Superior temporal gyrus (tissue), 1 donor: ENCODE results near the gene CRKL.
"Not testable (repeated sequence)": the region's sequence is repeated elsewhere in the genome, so short reads cannot be mapped to it uniquely, and the experiment has no call there.

ENCODE experiments used
- DNase-seq: peaks from one replicate; pipeline ENCODE4 v3.0.0-alpha.2; 2016; ENCODE audit errors: extremely low spot score

CRKL gene

DNA sequence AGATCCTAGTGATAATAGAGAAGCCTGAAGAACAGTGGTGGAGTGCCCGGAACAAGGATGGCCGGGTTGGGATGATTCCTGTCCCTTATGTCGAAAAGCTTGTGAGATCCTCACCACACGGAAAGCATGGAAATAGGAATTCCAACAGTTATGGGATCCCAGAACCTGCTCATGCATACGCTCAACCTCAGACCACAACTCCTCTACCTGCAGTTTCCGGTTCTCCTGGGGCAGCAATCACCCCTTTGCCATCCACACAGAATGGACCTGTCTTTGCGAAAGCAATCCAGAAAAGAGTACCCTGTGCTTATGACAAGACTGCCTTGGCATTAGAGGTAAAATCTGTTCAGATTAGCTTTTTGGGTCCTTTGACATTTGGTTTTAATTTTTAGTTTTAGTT is 16.7 kb downstream of the CRKL start:
- no peak for DNase-seq

DNA sequence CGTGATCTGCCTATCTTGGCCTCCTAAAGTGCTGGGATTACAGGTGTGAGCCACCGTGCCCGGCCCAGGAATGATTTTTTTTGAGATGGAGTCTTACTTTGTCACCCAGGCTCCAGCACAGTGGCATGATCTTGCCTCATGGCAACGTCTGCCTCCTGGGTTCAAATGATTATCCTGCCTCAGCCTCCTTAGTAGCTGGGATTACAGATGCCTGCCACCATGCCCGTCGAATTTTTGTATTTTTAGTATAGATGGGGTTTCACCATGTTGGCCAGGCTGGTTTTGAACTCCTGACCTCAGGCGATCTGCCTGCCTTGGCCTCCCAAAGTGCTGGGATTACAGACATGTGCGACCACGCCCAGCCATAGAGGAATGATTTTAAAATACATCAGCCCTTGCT is 17.8 kb downstream of the CRKL start:
- not testable (repeated sequence) for DNase-seq

DNA sequence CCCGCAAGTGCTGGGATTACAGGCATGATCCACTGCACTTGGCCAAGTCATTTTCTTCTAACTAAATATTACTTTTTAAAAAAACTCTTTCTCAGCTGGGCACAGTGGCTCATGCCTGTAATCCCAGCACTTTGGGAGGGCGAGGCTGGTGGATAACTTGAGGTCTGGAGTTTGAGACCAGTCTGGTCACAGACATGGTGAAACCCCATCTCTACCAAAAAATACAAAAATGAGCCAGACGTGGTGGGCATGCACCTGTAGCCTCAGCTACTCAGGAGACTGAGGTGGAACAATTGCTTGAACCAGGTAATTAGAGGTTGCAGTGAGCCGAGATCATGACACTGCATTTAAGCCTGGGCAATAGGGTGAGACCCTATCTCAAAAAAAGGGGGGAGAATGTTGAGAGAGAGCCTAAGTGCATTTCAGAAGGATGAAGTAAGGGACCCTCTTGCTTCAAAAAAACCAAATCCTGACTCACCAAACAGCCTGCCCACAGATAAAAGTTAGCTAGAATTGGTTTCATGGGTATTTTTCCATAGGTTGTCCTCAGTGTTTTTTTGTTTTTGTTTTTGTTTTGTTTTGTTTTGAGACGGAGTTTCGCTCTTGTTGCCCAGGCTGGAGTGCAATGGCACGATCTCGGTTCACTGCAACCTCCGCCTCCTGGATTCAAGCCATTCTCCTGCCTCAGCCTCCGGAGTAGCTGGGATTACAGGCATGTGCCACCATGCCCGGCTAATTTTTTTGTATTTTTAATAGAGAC is 18.8 kb downstream of the CRKL start:
- DNase-seq: not testable (repeated sequence)

DNA sequence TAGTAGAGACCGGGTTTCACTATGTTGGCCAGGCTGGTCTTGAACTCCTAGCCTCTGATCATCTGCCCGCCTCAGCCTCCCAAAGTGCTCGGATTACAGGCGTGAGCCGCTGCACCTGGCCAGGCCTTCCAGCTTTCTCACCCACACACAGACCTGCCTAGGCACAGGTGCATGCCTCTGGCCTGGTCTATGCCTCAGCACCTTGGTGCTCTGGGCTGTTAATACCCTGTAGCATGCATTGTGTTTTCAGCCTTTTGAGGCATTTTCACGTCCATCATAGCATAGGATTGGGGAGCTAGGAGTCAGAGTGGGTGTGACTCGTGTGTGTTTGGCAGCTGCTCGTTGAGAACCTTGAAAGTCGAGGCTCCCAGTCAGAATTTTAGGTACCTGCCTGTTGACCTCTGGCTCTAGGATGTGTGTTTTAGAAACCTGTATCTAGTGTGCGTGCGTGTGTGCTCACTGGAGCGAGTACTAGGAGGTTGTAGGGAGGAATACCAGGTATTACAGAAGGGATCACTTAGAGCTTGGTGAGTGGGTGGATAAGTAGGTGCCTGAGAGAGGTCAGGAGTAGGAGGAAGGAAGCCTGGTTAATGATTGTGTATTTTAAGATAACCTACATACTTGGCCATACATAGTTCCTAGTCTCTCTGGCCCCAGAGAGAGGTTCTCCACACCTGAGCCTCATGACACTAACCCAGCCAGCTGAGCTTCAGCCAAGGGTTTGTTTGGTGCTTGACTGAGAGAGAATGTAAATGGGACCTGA is 20.0 kb downstream of the CRKL start:
- no peak for DNase-seq

DNA sequence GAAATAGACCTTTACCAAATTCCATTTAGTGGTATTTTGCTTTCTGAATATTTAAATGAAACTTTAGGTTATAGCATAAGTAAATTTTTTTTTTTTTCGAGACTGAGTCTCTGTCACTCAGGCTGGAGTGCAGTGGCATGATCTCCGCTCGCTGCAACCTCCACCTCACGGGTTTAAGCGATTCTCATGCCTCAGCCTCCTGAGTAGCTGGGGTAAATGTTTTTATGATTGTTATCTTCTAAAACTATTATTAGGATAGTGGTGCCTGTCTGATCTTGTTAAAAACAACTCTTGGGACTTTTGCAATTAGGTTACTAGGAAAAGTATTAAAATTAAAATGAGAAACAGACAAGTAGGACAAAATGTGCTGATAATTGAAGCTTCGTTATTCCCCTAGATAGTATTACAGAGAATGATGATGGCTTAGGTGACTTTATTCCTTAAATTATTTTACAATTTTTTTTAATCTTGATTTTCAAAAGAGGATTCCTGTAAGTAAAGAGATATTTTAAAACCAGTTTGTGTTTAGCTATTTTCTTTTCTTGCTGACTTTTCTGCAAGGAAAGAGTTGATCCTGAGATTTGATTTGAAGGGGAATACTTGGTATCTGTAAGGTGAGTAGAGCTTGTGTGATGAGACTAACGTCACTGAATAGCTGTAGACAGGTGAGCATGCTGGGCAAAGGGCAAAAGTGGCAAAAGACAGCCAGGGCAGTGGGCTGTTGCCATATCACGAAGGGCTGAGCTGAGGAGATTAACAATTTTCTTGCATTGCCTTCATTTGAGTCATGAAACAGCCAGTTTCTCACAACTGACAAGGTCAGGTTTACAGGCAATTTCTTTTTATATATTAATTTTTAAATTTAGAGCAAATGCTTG is 20.8 kb downstream of the CRKL start:
- no peak for DNase-seq

DNA sequence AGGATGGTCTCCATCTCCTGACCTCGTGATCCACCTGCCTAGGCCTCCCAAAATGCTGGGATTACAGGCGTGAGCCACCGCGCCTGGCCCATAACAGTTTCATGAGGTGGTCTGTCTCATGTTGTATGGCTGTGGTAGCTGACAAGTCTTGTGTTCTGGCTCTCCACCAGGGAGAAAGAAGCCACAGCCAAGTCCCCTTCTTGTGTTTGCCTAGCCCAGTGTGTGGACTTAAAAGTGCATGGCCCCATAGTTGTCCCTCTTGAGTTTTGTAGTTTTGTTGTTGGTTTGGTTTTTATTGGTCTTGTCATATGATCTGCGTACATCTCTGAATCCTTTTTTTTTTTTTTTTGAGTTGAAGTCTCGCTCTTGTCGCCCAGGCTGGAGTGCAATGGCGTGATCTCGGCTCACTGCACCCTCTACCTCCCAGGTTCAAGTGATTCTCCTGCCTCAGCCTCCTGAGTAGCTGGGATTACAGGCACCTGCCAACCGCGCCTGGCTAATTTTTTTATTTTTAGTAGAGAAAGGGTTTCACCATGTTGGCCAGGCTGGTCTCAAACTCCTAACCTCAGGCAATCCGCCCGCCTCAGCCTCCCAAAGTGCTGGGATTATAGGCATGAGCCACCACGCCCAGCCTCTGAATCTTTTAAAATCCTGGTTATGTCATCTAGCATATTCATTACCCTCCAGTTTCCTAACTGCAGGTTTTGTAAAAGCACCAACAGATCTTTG is 22.4 kb downstream of the CRKL start:
- DNase-seq: not testable (repeated sequence)

DNA sequence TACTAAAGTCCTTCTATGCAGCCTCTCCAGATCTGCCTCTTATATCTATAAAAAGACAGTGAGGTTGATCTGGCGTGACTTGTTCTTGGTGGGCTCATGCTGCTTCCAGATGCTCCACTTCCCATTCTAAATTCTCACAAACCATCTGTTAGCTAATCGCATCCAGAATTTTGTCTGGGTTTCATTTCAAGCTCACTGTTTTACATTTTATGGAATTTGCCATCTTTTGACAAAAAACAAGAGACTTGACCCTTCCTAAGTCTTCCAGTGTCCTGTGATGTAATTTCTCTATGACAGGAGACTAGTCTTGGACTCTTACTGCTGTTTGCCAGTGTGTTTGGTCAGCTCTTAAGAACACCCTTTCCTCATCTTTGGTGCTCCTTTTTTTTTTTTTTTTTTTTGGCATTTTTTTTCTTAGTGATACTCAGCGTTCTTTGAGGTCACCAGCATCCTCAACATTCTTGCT is 23.0 kb downstream of the CRKL start:
- DNase-seq: no peak

DNA sequence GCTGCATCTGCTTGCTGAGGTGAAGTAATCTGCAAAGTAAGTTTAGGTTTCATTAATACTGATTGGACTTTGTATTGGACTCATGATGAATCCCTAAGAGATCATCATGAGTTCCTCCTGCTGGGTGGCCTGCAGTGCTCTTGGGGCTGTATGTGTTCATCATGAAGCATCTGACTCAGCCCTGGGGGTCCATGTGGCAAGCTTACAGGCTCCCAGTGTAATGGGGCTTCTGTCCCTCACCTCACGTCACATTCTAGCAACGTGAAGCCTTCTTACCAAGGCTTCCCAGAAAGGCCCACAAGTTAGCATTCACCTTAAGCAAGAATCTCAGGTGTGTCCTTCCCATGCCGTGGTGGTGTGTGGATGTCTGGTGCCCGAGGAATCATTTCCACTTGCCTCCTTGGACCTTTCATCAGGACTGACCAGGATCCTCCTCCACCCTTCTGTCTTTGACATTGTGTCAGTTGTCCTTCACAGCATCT is 23.7 kb downstream of the CRKL start:
- no peak for DNase-seq

DNA sequence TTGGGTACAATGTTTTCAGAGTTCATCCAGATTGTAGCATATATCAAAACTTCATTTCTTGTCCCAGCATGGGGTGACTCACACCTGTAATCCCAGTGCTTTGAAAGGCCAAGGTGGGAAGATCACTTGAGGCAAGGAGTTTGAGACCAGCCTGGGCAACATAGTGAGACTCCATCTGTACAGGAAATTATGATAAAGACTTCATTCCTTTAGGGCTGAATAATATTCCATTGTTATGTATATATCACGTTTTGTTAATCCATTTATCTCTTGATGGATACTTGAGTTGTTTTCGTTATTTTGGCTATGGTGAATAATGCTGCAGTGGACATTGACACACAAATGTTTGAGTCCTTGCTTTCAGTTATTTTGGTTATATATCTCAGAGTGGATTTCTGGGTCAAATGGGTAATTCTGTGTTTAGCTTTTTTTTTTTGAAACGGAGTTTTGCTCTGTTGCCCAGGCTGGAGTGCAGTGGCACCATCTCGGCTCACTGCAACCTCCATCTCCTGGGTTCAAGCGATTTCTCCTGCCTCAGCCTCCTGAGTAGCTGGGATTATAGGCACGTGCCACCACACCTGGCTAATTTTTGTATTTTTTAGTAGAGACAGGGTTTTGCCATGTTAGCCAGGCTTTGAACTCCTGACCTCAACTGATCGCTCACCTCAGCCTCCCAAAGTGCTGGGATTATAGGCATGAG is 25.1 kb downstream of the CRKL start:
- DNase-seq: not testable (repeated sequence)

DNA sequence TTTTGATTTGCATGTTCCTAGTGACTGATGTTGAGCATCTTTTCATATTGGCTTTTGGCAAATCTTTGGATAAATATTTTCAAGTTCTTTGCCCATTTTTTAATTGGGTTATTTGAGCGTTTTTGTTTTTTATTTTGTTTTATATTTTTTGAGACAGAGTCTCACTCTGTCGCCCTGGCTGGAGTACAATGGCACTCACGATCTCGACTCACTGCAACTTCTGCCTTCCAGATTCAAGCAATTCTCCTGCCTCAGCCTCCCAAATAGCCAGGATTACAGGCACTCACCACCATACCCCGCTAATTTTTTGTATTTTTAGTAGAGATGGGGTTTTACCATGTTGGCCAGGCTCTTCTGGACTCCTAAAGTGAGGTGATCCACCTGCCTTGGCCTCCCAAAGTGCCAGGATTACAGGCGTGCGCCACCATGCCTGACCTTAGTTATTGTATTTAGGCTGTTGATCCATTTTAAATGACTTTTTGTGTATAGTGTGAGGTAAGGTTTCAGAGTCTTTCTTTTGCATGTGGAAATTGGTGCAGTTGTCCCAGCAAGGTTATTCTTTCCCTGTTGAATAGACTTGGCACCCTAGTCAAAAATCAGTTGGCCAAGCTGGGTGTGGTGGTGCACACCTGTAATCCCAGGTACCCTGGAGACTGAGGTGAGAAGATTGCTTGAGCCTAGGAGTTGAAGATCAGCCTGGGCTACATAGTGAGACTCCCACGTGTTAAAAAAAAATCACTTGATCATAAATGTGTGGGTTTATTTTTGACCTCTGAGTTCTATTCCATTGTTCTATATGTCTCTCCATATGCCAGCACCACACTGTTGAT is 26.1 kb downstream of the CRKL start:
- DNase-seq: no peak

DNA sequence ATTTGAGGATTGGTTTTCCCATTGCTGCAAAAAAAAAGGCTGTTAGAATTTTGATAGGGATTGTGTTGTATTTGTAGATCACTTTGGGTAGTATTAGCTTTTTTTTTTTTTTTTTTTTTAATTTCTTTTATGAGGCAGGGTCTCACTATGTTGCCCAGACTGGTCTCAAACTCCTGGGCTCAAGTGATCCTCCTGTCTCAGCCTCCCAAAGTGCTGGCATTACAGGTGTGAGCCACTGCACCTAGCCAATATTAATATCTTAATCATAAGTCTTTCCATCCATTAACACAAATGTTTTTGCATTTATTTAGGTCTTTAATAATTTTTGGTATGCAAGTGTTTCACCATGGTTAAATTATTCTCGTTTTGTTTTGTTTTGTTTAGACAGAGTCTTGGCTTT is 26.8 kb downstream of the CRKL start:
- no peak for DNase-seq

DNA sequence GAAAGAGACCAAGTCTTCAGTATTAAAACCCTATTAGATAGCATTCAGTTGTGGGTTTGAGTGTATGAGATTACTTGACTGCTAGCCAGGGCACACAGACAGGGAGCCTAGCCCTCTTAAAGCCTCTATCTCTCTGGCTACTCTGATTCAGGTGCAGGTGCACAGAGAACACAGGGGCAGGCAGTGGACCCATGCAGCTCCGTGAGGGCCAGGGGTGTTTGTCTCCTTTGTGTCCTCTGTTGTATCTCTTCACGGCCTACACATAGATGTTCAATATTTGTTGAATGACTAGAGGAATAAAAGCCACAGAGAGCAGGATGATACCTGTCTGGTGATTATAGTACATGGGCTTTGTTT is 28.3 kb downstream of the CRKL start:
- DNase-seq: no peak

DNA sequence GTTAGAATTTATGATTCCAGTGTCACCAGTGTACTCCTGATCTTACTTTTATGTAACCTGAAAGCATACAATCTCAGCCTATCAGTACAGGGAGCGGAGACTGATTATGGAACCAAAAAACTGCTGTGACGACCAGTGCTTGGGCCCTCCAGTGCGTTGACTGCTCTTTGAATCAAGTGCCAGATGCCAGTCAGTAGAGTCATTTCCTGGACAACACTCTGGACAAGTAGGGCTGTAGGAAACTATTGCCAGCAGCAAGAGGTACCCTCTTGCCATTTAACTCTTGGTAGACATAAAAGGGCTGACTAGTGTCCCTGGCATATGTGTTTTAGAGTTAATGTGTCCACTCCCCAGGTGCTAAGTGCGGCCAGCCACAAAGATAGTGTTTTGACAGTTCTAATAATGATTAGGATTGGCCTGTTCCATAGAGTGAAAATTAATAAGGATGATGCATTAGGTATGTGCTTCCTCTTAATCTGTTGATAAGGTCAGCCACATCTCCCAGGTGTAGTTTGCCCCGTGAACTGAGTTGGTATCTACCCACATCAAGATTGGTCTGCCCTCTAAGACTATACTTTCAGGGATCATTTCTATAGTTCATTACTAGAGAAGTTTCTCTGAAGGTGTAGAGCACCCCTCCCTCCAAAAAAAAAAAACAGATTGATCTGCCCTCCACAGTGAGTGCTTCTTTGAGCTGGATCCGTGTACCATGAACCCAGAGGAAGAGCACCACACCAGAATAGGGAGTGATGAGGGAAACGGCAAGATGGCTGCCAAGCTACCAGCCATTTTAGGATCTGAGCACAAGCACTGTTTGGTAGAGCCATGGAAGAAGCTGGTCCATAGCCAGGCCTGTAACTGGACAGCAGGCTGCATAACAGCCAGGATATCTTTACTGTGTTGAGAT is 29.1 kb downstream of the CRKL start:
- DNase-seq: no peak

DNA sequence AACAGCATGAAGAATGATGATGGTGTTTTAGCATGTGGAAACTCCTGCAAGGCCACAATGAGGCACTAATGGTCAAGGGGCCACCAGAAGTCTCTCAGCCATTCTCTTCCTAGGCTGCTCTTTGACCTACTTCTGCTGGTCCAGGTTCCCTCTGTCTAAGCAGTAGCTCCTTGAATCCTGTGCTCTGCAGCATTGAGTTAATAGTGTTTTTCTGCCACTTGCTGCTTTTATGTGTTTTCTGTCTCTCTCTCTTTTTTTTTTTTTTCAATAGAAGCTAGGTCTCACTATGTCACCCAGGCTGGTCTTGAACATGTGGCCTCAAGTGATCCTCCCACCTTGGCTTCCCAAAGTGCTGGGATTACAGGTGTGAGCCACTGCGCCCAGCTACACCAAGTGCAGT is 29.8 kb downstream of the CRKL start:
- no peak for DNase-seq

DNA sequence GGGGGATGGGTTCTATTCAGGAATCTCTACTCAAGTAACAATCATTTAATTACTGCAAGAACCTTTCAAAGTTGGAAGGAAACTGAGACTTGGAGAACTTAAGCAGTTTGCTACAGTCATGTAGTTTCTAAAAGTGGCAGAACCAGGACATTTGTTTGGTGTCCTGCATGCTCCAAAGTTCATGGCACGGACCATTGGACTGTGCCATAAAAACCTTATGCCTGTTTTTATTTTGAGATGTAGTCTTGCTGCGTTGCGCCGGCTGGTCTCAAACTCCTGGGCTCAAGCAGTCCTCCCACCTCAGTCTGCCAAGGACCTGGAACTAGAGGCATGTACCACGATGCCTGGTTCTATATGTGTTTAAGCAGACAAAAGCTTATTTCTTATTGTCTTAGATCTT is 31.2 kb downstream of the CRKL start:
- DNase-seq: no peak

DNA sequence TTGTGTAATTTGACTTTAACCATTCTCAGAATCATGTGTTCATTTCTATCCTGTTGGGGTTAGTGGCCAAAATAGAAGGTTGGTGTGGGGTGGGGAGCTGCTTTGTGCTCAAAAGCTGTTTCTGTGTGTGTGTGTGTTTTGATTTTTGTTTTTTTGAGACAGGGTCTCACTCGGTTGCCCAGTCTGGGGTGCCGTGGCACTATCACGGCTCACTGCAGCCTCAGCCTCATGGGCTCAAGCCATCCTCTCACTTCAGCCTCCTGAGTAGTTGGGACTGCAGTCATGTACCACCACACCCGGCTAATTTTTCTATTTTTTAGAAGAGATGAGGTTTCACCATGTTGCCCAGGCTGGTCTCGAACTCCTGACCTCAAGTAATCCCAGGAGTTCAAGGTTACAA is 31.8 kb downstream of the CRKL start:
- DNase-seq: no peak

DNA sequence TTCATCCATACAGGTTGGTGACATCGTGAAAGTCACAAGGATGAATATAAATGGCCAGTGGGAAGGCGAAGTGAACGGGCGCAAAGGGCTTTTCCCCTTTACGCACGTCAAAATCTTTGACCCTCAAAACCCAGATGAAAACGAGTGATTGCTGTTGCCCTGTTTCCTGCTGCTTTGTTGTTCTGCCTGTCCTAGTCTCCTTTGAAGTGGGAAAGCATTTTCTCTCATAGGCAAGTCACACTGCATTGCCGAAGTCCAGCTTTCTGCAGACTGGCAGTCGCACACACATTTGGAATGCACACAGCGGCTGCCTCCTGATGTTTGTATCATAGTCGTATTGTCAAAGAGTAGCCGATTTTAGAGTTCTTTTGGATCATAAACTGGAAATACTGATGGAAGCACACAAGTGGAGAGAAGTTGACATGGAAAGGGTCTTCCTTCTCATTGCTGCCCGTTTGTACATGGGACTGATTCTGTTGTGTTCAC is 32.5 kb downstream of the CRKL start:
- no peak for DNase-seq

DNA sequence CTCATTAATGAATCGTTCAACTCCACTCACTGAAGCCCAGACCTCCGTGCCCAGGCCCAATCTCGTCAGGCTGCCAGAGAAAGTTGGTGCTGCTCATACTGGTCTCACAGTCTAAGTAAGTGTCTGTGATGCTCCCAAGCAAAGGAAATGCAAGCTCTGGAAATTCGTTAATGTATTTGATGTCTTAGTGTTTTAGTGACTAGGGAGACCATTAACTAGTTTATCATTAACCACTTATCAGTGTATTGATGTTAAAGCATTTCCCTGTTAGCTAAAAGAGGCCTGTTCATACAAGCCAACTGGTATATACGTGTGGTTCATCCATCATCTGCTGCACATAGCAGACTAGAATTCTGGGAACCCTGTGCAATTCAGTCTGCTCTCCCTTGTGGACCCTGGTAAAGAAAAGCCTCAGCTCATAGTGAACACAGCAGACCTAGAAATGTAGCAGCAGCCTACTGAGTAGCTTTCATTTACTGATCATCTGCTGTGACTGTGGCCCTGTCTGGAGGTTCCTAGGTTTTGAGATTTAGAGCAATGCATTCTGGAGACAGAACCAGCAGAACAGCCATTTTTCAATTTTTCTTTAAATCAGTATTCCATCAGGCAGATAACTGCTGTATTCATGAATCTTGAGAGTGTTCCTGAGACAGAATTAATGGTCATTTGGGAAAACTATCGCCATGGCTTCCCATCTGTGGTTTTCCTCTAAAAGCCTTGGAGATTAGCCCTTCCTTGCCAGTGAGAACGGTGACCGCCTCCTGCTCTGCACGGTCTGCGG is 34.1 kb downstream of the CRKL start:
- DNase-seq: no peak
